HepG2 (cell line): ENCODE measurements around the gene HSPA1A. TPM values are rescaled to one million over a fixed set of nuclear protein-coding genes. Genes with fewer than 3 reads are reported as not detected.

Source experiments
- ELK4 ChIP-seq: sonication (generic); formaldehyde crosslinking; IDR thresholded peaks from 2 replicates; pipeline ENCODE4 v1.9.0; 2021; ENCODE audit warnings: missing genetic modification reagents, borderline replicate concordance
- FOXK1 ChIP-seq: sonication (generic); formaldehyde crosslinking; IDR thresholded peaks from 2 replicates; pipeline ENCODE4 v1.4.0; 2020; ENCODE audit warnings: low read depth, missing genetic modification reagents, borderline replicate concordance
- HDAC2 ChIP-seq: sonication (generic); formaldehyde crosslinking; IDR thresholded peaks from 2 replicates; pipeline ENCODE4 v1.4.0; 2020; ENCODE audit warnings: missing genetic modification reagents
- HMG20B ChIP-seq: conservative IDR thresholded peaks from 2 replicates; pipeline ENCODE4 v1.6.1; 2016; ENCODE audit warnings: missing genetic modification reagents, missing compliant biosample characterization
- IRF1 ChIP-seq: sonication (generic); formaldehyde crosslinking; IDR thresholded peaks from 2 replicates; pipeline ENCODE4 v1.4.0; 2020; ENCODE audit warnings: low read depth, mild to moderate bottlenecking, missing genetic modification reagents
- NR2F6 ChIP-seq, 2 experiments: IDR thresholded peaks; 2 replicates each; pipeline ENCODE4 v1.6.1; 2016; ENCODE audit warnings: antibody characterized with exemption in 1 of 2, mild to moderate bottlenecking in 1 of 2
- RXRA ChIP-seq: sonication (generic); formaldehyde crosslinking; IDR thresholded peaks from 2 replicates; pipeline ENCODE4 v1.5.1; 2020; ENCODE audit warnings: missing genetic modification reagents
- SMC3 ChIP-seq: IDR thresholded peaks from 2 replicates; pipeline ENCODE4 v1.6.1; 2011; ENCODE audit warnings: low read length, improper control_type of control experiment
- SRF ChIP-seq: IDR thresholded peaks from 2 replicates; pipeline ENCODE4 v1.6.1; 2011; ENCODE audit warnings: mild to moderate bottlenecking, low read depth, low read length, moderate library complexity
- ZNF296 ChIP-seq: sonication (generic); formaldehyde crosslinking; conservative IDR thresholded peaks from 2 replicates; pipeline ENCODE4 v1.5.0; 2020; ENCODE audit warnings: mild to moderate bottlenecking, missing genetic modification reagents
- ZNF557 ChIP-seq: sonication (generic); formaldehyde crosslinking; IDR thresholded peaks from 2 replicates; pipeline ENCODE4 v1.4.0; 2020; ENCODE audit warnings: missing genetic modification reagents
- ZNF670 ChIP-seq: sonication (generic); formaldehyde crosslinking; IDR thresholded peaks from 2 replicates; pipeline ENCODE4 v1.8.0; 2022; ENCODE audit warnings: mild to moderate bottlenecking, missing genetic modification reagents, borderline replicate concordance
- polyA plus RNA-seq, 8 experiments: library from polyadenylated mRNA; depleted of rRNA in 3 of 8; stranded (reverse) in 7 of 8; unstranded in 1 of 8; fragments of >200 nt; fragmentation: Illumina TruSeq in 4 of 8; extraction: Trizol in 4 of 8; gene quantifications; 2 replicates each; pipeline versions ENCODE4 v1.2.1 to v1.2.3, GENCODE V29; 2011 to 2016; ENCODE audit warnings: low read depth in 4 of 8, missing spikeins in 1 of 8, mixed read lengths in 1 of 8; ENCODE audit not compliant: insufficient read depth in 1 of 8
- total RNA-seq, 5 experiments: library from RNA; depleted of rRNA; stranded (reverse); fragments of >200 nt; fragmentation: Illumina TruSeq; extraction: Trizol; gene quantifications; 2 replicates each; pipeline ENCODE4 v1.2.3, GENCODE V29; 2016; ENCODE audit warnings: low read depth in 1 of 5
- TF ChIP-seq, protein P1 (sequence below): sonication (generic); formaldehyde crosslinking; IDR thresholded peaks from 2 replicates; pipeline ENCODE4 v1.8.0; 2022; ENCODE audit warnings: mild to moderate bottlenecking, missing genetic modification reagents
- TF ChIP-seq, protein P2 (sequence below): sonication (generic); formaldehyde crosslinking; IDR thresholded peaks from 2 replicates; pipeline ENCODE4 v1.5.0; 2020; ENCODE audit warnings: mild to moderate bottlenecking, missing genetic modification reagents, borderline replicate concordance
- TF ChIP-seq, protein P3 (sequence below): sonication (generic); formaldehyde crosslinking; conservative IDR thresholded peaks from 2 replicates; pipeline ENCODE4 v1.5.0; 2020; ENCODE audit warnings: missing genetic modification reagents

Gene HSPA1A
- total and polyA plus RNA-seq, 2 of the 13 experiments (the other 11 are each of a cell fraction or from before 2014, with no cell fraction given), result 44.5 to 85.0 TPM

GRCh38 chr6:31795616-31796298, 19.6 kb upstream of the HSPA1A start, which contains the start of gene VARS1 (continued):
- TF ChIP-seq, protein P1, sequence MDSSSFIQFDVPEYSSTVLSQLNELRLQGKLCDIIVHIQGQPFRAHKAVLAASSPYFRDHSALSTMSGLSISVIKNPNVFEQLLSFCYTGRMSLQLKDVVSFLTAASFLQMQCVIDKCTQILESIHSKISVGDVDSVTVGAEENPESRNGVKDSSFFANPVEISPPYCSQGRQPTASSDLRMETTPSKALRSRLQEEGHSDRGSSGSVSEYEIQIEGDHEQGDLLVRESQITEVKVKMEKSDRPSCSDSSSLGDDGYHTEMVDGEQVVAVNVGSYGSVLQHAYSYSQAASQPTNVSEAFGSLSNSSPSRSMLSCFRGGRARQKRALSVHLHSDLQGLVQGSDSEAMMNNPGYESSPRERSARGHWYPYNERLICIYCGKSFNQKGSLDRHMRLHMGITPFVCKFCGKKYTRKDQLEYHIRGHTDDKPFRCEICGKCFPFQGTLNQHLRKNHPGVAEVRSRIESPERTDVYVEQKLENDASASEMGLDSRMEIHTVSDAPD (CRISPR knock-in tag), result 0 out of 2 replicates have a peak, but pooled peaks have one; percentile 14
- TF ChIP-seq HDAC2 (CRISPR knock-in tag), result peak; percentile 14; the same call in 1 of the 2 replicates
- TF ChIP-seq, protein P2, sequence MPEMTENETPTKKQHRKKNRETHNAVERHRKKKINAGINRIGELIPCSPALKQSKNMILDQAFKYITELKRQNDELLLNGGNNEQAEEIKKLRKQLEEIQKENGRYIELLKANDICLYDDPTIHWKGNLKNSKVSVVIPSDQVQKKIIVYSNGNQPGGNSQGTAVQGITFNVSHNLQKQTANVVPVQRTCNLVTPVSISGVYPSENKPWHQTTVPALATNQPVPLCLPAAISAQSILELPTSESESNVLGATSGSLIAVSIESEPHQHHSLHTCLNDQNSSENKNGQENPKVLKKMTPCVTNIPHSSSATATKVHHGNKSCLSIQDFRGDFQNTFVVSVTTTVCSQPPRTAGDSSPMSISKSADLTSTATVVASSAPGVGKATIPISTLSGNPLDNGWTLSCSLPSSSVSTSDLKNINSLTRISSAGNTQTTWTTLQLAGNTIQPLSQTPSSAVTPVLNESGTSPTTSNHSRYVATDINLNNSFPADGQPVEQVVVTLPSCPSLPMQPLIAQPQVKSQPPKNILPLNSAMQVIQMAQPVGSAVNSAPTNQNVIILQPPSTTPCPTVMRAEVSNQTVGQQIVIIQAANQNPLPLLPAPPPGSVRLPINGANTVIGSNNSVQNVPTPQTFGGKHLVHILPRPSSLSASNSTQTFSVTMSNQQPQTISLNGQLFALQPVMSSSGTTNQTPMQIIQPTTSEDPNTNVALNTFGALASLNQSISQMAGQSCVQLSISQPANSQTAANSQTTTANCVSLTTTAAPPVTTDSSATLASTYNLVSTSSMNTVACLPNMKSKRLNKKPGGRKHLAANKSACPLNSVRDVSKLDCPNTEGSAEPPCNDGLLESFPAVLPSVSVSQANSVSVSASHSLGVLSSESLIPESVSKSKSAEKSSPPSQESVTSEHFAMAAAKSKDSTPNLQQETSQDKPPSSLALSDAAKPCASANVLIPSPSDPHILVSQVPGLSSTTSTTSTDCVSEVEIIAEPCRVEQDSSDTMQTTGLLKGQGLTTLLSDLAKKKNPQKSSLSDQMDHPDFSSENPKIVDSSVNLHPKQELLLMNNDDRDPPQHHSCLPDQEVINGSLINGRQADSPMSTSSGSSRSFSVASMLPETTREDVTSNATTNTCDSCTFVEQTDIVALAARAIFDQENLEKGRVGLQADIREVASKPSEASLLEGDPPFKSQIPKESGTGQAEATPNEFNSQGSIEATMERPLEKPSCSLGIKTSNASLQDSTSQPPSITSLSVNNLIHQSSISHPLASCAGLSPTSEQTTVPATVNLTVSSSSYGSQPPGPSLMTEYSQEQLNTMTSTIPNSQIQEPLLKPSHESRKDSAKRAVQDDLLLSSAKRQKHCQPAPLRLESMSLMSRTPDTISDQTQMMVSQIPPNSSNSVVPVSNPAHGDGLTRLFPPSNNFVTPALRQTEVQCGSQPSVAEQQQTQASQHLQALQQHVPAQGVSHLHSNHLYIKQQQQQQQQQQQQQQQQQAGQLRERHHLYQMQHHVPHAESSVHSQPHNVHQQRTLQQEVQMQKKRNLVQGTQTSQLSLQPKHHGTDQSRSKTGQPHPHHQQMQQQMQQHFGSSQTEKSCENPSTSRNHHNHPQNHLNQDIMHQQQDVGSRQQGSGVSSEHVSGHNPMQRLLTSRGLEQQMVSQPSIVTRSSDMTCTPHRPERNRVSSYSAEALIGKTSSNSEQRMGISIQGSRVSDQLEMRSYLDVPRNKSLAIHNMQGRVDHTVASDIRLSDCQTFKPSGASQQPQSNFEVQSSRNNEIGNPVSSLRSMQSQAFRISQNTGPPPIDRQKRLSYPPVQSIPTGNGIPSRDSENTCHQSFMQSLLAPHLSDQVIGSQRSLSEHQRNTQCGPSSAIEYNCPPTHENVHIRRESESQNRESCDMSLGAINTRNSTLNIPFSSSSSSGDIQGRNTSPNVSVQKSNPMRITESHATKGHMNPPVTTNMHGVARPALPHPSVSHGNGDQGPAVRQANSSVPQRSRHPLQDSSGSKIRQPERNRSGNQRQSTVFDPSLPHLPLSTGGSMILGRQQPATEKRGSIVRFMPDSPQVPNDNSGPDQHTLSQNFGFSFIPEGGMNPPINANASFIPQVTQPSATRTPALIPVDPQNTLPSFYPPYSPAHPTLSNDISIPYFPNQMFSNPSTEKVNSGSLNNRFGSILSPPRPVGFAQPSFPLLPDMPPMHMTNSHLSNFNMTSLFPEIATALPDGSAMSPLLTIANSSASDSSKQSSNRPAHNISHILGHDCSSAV, result 0 out of 2 replicates have a peak, but pooled peaks have one; percentile 23
- TF ChIP-seq ELK4 (CRISPR knock-in tag), result peak; percentile 61; the same call in 1 of the 2 replicates
- TF ChIP-seq ZNF670 (CRISPR knock-in tag), result no peak
- TF ChIP-seq, protein P3, sequence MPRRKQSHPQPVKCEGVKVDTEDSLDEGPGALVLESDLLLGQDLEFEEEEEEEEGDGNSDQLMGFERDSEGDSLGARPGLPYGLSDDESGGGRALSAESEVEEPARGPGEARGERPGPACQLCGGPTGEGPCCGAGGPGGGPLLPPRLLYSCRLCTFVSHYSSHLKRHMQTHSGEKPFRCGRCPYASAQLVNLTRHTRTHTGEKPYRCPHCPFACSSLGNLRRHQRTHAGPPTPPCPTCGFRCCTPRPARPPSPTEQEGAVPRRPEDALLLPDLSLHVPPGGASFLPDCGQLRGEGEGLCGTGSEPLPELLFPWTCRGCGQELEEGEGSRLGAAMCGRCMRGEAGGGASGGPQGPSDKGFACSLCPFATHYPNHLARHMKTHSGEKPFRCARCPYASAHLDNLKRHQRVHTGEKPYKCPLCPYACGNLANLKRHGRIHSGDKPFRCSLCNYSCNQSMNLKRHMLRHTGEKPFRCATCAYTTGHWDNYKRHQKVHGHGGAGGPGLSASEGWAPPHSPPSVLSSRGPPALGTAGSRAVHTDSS (CRISPR knock-in tag), result no peak
- peak; percentile 26; the same call in 1 of the 2 replicates for TF ChIP-seq SMC3
- no peak for TF ChIP-seq SRF
- TF ChIP-seq NR2F6 (IDR thresholded peaks at IDR 0.05), result no peak
- TF ChIP-seq NR2F6 (CRISPR knock-in tag; IDR thresholded peaks at IDR 0.05), result peak; percentile 62
- no peak for TF ChIP-seq IRF1 (CRISPR knock-in tag)
- TF ChIP-seq FOXK1 (CRISPR knock-in tag), result peak; percentile 54; the same call in 1 of the 2 replicates
- TF ChIP-seq ZNF296 (CRISPR knock-in tag), result no peak
- no peak; the same call in 1 of the 2 replicates for TF ChIP-seq HMG20B (CRISPR knock-in tag)
- peak; percentile 83 for TF ChIP-seq RXRA (CRISPR knock-in tag)
- peak; percentile 79; the same call in 1 of the 2 replicates for TF ChIP-seq ZNF557
